WTC11 (cell line): ENCODE results near the gene EIF4G3. TPM values are rescaled to one million over a fixed set of nuclear protein-coding genes. Genes with fewer than 3 reads are reported as not detected.
A peak's percentile ranks its signal among the peaks of the same experiment; 100 is the strongest.

Experiments used
- ATAC-seq: fragments of 200-7000 bp; cut with Tn5 transposase; 2 replicates; pipeline ENCODE4 v1.10.0; 2021; ENCODE audit warnings: mild to moderate bottlenecking, moderate library complexity
- CTCF ChIA-PET: fragments of 300-600 bp; sonication (Branson Sonifier 250); formaldehyde crosslinking; loops from one replicate; lab custom pipeline; 2021; ENCODE audit warnings: antibody characterized with exemption; lab: Charles Lee
- POLR2A ChIA-PET: fragments of 350-600 bp; sonication (Branson Sonifier 250); formaldehyde crosslinking; loops from one replicate; lab custom pipeline; 2021; ENCODE audit warnings: antibody characterized with exemption; lab: Charles Lee
- DNase-seq: peaks from one replicate; pipeline ENCODE4 v3.0.0; 2021; ENCODE audit warnings: low spot score
- H3K27ac Mint-ChIP-seq: 2 replicates; pipeline ENCODE4 v1.8.0; 2021; ENCODE audit warnings: mixed read lengths
- H3K27me3 Mint-ChIP-seq: 2 replicates; pipeline ENCODE4 v1.8.0; 2021; ENCODE audit warnings: low read depth, mild to moderate bottlenecking, moderate library complexity, mixed read lengths
- H3K36me3 Mint-ChIP-seq: 2 replicates; pipeline ENCODE4 v1.8.0; 2021; ENCODE audit warnings: mixed read lengths
- H3K4me1 Mint-ChIP-seq: 2 replicates; pipeline ENCODE4 v1.8.0; 2022; ENCODE audit warnings: mixed read lengths
- H3K4me3 Mint-ChIP-seq: 2 replicates; pipeline ENCODE4 v1.8.0; 2021; ENCODE audit warnings: mild to moderate bottlenecking, moderate library complexity, mixed read lengths
- H3K9me3 Mint-ChIP-seq: 2 replicates; pipeline ENCODE4 v1.8.0; 2021; ENCODE audit warnings: mixed read lengths
- ARID4B ChIP-seq: sonication (generic); formaldehyde crosslinking; IDR thresholded peaks from 2 replicates; pipeline ENCODE4 v1.8.0; 2023; ENCODE audit warnings: missing genetic modification reagents, mild to moderate bottlenecking, borderline replicate concordance
- CREM ChIP-seq: sonication (generic); formaldehyde crosslinking; IDR thresholded peaks from 2 replicates; pipeline ENCODE4 v1.8.1; 2022; ENCODE audit warnings: mild to moderate bottlenecking, missing genetic modification reagents, moderate library complexity
- E2F4 ChIP-seq: sonication (generic); formaldehyde crosslinking; IDR thresholded peaks from 2 replicates; pipeline ENCODE4 v1.8.1; 2022; ENCODE audit warnings: low read depth, mild to moderate bottlenecking, moderate library complexity, missing genetic modification reagents, borderline replicate concordance
- ETV6 ChIP-seq: sonication (generic); formaldehyde crosslinking; IDR thresholded peaks from 2 replicates; pipeline ENCODE4 v1.8.1; 2022; ENCODE audit warnings: mild to moderate bottlenecking, missing genetic modification reagents
- FOXJ3 ChIP-seq: sonication (generic); formaldehyde crosslinking; IDR thresholded peaks from 2 replicates; pipeline ENCODE4 v1.9.0; 2021; ENCODE audit warnings: missing genetic modification reagents, mild to moderate bottlenecking, borderline replicate concordance
- NFATC4 ChIP-seq: fragments of 250-450 bp; sonication (Bioruptor Pico); IDR thresholded peaks from 2 replicates; pipeline ENCODE4 v1.9.0; 2021; ENCODE audit warnings: mild to moderate bottlenecking
- SOX15 ChIP-seq: fragments of 250-450 bp; sonication (Bioruptor Pico); IDR thresholded peaks from 2 replicates; pipeline ENCODE4 v1.9.0; 2021; ENCODE audit warnings: mild to moderate bottlenecking
- ZNF138 ChIP-seq: sonication (generic); formaldehyde crosslinking; conservative IDR thresholded peaks from 2 replicates; pipeline ENCODE4 v1.8.1; 2022; ENCODE audit warnings: mild to moderate bottlenecking, moderate library complexity, missing genetic modification reagents
- ZNF317 ChIP-seq: sonication (generic); formaldehyde crosslinking; IDR thresholded peaks from 2 replicates; pipeline ENCODE4 v1.8.1; 2023; ENCODE audit warnings: low read depth, mild to moderate bottlenecking, moderate library complexity, missing genetic modification reagents, borderline replicate concordance
- ZNF396 ChIP-seq: fragments of 250-450 bp; sonication (Bioruptor Pico); IDR thresholded peaks from 2 replicates; pipeline ENCODE4 v1.8.0; 2021; ENCODE audit warnings: mild to moderate bottlenecking, moderate library complexity, borderline replicate concordance
- total RNA-seq: library from RNA; stranded (reverse); gene quantifications from 3 replicates; pipeline ENCODE4 v1.2.3, GENCODE V29; 2021
- TF ChIP-seq, protein P1 (sequence below): sonication (generic); formaldehyde crosslinking; IDR thresholded peaks from 2 replicates; pipeline ENCODE4 v1.8.1; 2022; ENCODE audit warnings: low read depth, missing genetic modification reagents, borderline replicate concordance
- TF ChIP-seq, protein P2 (sequence below): sonication (generic); formaldehyde crosslinking; IDR thresholded peaks from 2 replicates; pipeline ENCODE4 v1.8.0; 2023; ENCODE audit warnings: mild to moderate bottlenecking, missing genetic modification reagents

Gene EIF4G3
- total RNA-seq, 1 experiment from 2014 or later, result 77.7 TPM

- no peaks in the 10 kb centered on the region for H3K9me3 Mint-ChIP-seq
- CTCF ChIA-PET, result no interaction called here
- POLR2A ChIA-PET, result interaction anchor here (0.7 kb wide), 1 partner anchor 282 kb away, joined by 5 read pairs; no protein-coding TSS in a partner anchor
These were observed 66.5 kb downstream of the EIF4G3 start for GRCh38 chr1:21110163-21110562.

GRCh38 chr1:21106709-21107108 lies 70.0 kb downstream of the EIF4G3 start:
- ChIA-PET POLR2A (no interaction called here), CTCF (interaction anchor here (0.6 kb wide), 1 partner anchor 88 kb away, joined by 4 read pairs; no protein-coding TSS in a partner anchor)
- Mint-ChIP-seq H3K27me3 (no peaks in the 10 kb centered on the region), H3K4me3 (no peak overlapping the region), H3K27ac (no peak overlapping the region; the same call in 1 of the 2 replicates), H3K36me3 (peaks cover 6% of the 10 kb centered on the region), H3K9me3 (no peaks in the 10 kb centered on the region), H3K4me1 (peaks cover 6% of the 10 kb centered on the region)
- ATAC-seq (no peak), DNase-seq (no peak)
- no peak for TF ChIP-seq ETV6
- no peak for TF ChIP-seq E2F4 (CRISPR knock-in tag)
- no peak for TF ChIP-seq ZNF317 (CRISPR knock-in tag)
- no peak for TF ChIP-seq ZNF396 (CRISPR knock-in tag)
- no peak for TF ChIP-seq ARID4B (CRISPR knock-in tag)
- TF ChIP-seq, protein P1, sequence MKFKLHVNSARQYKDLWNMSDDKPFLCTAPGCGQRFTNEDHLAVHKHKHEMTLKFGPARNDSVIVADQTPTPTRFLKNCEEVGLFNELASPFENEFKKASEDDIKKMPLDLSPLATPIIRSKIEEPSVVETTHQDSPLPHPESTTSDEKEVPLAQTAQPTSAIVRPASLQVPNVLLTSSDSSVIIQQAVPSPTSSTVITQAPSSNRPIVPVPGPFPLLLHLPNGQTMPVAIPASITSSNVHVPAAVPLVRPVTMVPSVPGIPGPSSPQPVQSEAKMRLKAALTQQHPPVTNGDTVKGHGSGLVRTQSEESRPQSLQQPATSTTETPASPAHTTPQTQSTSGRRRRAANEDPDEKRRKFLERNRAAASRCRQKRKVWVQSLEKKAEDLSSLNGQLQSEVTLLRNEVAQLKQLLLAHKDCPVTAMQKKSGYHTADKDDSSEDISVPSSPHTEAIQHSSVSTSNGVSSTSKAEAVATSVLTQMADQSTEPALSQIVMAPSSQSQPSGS (CRISPR knock-in tag), result no peak
- no peak for TF ChIP-seq FOXJ3 (CRISPR knock-in tag)
- no peak for TF ChIP-seq CREM (CRISPR knock-in tag)

More at GRCh38 chr1:21110163-21110562, 66.5 kb downstream of the EIF4G3 start:
- Mint-ChIP-seq H3K4me3 (no peak overlapping the region), H3K27ac (no peak overlapping the region), H3K4me1 (no peaks in the 10 kb centered on the region), H3K36me3 (0 out of 2 replicates have a peak, but pooled peaks cover 3% of the 10 kb centered on the region), H3K27me3 (no peaks in the 10 kb centered on the region)
- ATAC-seq (no peak), DNase-seq (no peak)
- no peak for TF ChIP-seq ZNF138 (CRISPR knock-in tag)
- TF ChIP-seq, protein P2, sequence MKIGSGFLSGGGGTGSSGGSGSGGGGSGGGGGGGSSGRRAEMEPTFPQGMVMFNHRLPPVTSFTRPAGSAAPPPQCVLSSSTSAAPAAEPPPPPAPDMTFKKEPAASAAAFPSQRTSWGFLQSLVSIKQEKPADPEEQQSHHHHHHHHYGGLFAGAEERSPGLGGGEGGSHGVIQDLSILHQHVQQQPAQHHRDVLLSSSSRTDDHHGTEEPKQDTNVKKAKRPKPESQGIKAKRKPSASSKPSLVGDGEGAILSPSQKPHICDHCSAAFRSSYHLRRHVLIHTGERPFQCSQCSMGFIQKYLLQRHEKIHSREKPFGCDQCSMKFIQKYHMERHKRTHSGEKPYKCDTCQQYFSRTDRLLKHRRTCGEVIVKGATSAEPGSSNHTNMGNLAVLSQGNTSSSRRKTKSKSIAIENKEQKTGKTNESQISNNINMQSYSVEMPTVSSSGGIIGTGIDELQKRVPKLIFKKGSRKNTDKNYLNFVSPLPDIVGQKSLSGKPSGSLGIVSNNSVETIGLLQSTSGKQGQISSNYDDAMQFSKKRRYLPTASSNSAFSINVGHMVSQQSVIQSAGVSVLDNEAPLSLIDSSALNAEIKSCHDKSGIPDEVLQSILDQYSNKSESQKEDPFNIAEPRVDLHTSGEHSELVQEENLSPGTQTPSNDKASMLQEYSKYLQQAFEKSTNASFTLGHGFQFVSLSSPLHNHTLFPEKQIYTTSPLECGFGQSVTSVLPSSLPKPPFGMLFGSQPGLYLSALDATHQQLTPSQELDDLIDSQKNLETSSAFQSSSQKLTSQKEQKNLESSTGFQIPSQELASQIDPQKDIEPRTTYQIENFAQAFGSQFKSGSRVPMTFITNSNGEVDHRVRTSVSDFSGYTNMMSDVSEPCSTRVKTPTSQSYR (CRISPR knock-in tag), result no peak

DNA sequence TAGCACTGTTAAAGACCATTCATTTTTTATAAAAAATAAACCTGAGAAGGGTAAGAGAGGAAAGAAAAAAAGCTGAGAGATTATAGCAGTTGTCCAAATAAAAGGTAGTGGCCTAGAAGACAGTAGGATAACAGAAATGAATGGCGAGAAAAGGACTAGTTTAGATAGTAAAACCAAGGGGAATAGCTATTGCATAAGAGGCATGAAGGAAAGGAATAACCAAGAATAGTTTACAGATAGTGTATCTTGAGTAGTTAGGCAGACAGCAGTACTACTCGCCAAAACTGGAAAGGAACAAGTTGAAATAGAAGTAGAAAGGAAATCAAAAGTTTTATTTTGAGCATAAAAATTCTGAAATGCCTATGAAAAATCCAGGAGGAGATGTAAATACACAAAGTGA lies 70.5 kb downstream of the EIF4G3 start:
- H3K27ac Mint-ChIP-seq, result peak overlapping the region; percentile 32; the same call in 1 of the 2 replicates
- no peaks in the 10 kb centered on the region for H3K27me3 Mint-ChIP-seq
- no peak for DNase-seq
- CTCF ChIA-PET, result no interaction called here
- H3K4me1 Mint-ChIP-seq, result peaks cover 7% of the 10 kb centered on the region
- H3K9me3 Mint-ChIP-seq, result no peaks in the 10 kb centered on the region
- peaks cover 6% of the 10 kb centered on the region for H3K36me3 Mint-ChIP-seq
- POLR2A ChIA-PET, result no interaction called here
- no peak overlapping the region for H3K4me3 Mint-ChIP-seq
- no peak for TF ChIP-seq NFATC4 (CRISPR knock-in tag)
- TF ChIP-seq SOX15 (CRISPR knock-in tag), result no peak
- ATAC-seq, result no peak
